Subcutaneous adipose tissue (tissue), 4 donors: ENCODE data around the gene TTC9. TPM values are rescaled to one million over a fixed set of nuclear protein-coding genes. Genes with fewer than 3 reads are reported as not detected.

Experiments used
- total RNA-seq, 4 donors: library from RNA; depleted of rRNA; stranded (reverse); fragments of >200 nt; gene quantifications; one replicate each; pipeline ENCODE4 v1.1.0, GENCODE V29; 2016
- TF ChIP-seq, protein P1 (sequence below): fragments of 450-650 bp; IDR thresholded peaks from one replicate; pipeline ENCODE4 v1.5.1; 2016; ENCODE audit warnings: low read depth, mild to moderate bottlenecking, control low read depth, antibody characterized with exemption, moderate library complexity

Gene TTC9
- total RNA-seq, 4 donors from 2014 or later = 0.22 to 0.65 (median 0.36) TPM

DNA sequence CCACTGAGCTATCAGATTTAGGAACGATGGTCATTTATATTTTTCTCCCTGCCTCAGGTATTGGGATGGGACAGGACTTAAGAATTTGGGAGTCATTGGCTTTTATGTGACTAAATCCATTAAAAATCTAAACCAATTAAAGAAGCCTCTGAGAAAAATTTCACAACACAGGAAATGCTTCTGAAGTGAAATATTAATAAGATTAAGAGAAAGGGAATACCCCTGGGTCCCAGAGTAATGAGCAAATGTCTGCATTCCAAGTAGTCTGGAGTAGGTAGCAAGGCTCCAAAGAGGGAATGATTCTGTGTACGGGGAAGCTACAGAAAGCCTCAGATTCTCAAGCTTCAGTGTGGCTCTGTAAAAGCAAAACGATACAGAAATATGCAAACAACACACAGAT, 40.6 kb upstream of the TTC9 start:
- TF ChIP-seq, protein P1, sequence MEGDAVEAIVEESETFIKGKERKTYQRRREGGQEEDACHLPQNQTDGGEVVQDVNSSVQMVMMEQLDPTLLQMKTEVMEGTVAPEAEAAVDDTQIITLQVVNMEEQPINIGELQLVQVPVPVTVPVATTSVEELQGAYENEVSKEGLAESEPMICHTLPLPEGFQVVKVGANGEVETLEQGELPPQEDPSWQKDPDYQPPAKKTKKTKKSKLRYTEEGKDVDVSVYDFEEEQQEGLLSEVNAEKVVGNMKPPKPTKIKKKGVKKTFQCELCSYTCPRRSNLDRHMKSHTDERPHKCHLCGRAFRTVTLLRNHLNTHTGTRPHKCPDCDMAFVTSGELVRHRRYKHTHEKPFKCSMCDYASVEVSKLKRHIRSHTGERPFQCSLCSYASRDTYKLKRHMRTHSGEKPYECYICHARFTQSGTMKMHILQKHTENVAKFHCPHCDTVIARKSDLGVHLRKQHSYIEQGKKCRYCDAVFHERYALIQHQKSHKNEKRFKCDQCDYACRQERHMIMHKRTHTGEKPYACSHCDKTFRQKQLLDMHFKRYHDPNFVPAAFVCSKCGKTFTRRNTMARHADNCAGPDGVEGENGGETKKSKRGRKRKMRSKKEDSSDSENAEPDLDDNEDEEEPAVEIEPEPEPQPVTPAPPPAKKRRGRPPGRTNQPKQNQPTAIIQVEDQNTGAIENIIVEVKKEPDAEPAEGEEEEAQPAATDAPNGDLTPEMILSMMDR = no peak

GRCh38 chr14:70602254-70602653, 39.5 kb upstream of the TTC9 start:
- TF ChIP-seq, protein P1 = no peak

DNA sequence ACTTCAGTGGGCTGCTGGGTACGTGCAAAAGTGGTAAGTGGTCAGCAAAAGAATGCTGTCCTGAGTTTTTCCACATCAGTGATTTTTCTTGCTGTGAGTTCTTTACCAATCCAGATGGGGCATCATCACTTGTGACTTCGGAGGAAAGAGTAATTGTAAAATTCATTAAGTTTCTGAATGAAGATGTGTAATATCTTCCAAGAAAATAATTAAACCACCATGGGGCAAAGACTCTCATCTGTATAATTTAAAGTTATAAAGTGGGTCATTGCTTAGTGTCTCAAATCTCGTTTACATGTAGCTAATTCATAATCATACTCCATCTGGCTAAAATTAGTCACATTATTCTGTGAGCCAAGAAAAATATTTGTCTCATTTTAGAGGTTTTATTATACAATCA, 30.5 kb upstream of the TTC9 start:
- TF ChIP-seq, protein P1 = no peak

DNA sequence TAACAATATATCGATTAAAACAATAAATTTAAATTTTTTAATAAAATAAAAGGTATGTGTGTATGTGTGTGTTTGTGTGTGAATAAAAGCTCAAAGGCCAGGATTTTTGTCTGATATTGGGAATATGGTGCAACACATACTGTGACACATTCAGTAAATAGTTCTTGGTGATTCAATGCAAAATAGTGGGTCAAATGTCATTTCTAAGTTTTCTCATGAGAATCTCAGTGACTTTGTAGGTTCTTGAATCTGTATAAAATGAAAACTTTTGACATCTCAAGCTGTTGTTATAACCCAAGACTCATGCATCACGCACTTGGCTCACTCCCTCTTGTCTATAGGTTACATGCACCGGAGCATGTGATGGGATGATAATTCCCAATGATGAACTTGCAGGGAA, 25.1 kb upstream of the TTC9 start:
- TF ChIP-seq, protein P1 = no peak

- TF ChIP-seq, protein P1 = no peak
Measured at GRCh38 chr14:70618314-70618713, 23.4 kb upstream of the TTC9 start.

DNA sequence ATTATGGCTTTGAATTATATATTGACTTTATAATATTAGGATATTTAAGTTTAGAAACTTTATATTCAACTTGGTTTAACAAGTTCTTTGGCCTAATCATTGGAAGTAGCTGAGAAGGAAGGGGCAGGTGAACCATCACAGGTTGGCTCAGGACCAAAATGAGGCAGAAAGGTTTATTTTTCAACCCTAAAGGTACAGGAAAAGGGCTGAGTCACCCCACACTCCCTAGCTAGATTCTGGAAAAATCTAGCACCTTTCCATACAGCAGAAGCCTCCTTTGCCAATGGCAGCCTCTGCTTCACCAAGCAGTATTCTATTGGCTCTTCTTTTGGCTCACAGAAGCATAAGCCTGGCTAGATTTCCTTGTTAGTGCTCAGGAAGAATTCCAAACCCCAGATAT, 22.0 kb upstream of the TTC9 start:
- TF ChIP-seq, protein P1 = no peak

DNA sequence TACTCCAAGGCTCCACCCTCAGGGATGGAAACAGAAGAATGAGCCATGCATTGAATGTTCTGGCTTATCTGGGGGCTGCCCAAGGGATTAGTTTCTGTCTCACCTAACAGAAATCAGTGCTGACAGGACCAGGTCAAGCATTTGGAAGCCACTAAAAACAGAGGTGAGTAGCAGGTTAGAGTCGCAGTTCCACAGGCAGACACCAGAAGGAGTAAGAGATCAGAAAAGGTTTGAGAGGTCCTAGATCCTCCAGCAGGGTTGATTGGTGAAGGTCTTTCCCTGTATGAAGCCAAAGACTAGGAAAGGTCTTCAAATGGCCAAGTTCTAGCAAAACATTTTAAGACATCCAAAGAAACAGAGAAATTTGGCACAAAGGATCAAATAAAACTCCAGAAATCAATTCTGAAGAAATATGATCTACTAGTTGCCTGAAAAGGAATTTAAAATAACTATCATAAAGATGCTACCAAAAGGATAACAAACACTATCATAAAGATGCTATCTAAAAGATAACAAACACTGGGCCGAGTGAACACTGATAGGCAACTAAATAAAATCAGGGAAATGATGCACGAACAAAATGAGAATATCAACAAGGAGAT, 19.5 kb upstream of the TTC9 start:
- TF ChIP-seq, protein P1 = no peak
